ENCODE measurements around the gene LZTS3. TPM values are rescaled to one million over a fixed set of nuclear protein-coding genes. Genes with fewer than 3 reads are reported as not detected.

The LZTS3 gene
- total and polyA plus RNA-seq, 2 of the 8 experiments (the other 6 are each of a cell fraction or from before 2014, with no cell fraction given) = 31.8 to 33.5 TPM

- Histone ChIP-seq H3K79me1 (ENCODE audit: low read depth, low read length) (no peaks in the 10 kb centered on the region; the same call in 1 of the 2 replicates), H3K27me3 (replicated peaks in 1 of 4; ENCODE audit: control insufficient read depth in 3 of 4, extremely low read depth in 1 of 4, insufficient read depth in 3 of 4, low read length in 3 of 4) (no peaks in the 10 kb centered on the region), H4K91ac (replicated peaks; ENCODE audit: insufficient read length, low read length) (peak overlapping the region; percentile 85), H3K56ac (replicated peaks; ENCODE audit: insufficient read length, low read depth, low read length) (peak overlapping the region; percentile 84), H3K9ac (replicated peaks in 1 of 4; ENCODE audit: extremely low read depth in 1 of 4, low read depth in 3 of 4, low read length in 3 of 4) (peak overlapping the region; percentile 80 to 87 (median 86)), H2BK120ac (replicated peaks; ENCODE audit: low read depth, low read length) (peak overlapping the region; percentile 83), H3K14ac (ENCODE audit: insufficient read length) (peak overlapping the region; percentile 100), H3K18ac (ENCODE audit: extremely low read depth, low read length) (peak overlapping the region; percentile 91), H4K20me1 (replicated peaks in 1 of 2; ENCODE audit: control insufficient read depth in 1 of 2, insufficient read depth in 2 of 2, low read length in 2 of 2) (peaks cover 0 to 4% of the 10 kb centered on the region in 2 experiments), H4K8ac (ENCODE audit: extremely low read depth, insufficient read depth, low read length) (peak overlapping the region; percentile 88), H3K79me2 (ENCODE audit: control insufficient read depth in 1 of 2, insufficient read depth in 2 of 2, low read length in 2 of 2) (peaks cover 0 to 17% of the 10 kb centered on the region in 2 experiments; a peak in 2 of 4 replicates), H2BK5ac (ENCODE audit: low read depth, low read length) (peak overlapping the region; percentile 95), H3K27ac (ENCODE audit: low read depth, low read length) (peak overlapping the region; percentile 61), H3K23me2 (ENCODE audit: low read depth, low read length) (peaks cover 9% of the 10 kb centered on the region; the same call in 1 of the 2 replicates), H2BK20ac (ENCODE audit: low read length) (no peak overlapping the region), H2BK15ac (ENCODE audit: low read length) (peak overlapping the region; percentile 98), H3K4me1 (replicated peaks in 1 of 4; ENCODE audit: control insufficient read depth in 3 of 4, insufficient read depth in 4 of 4, low read length in 3 of 4) (peaks cover 4 to 21% (median 14%) of the 10 kb centered on the region in 4 experiments), H3K4me3 (ENCODE audit: extremely low read depth in 1 of 4, insufficient read depth in 2 of 4, low read depth in 3 of 4, low read length in 4 of 4) (peak overlapping the region; percentile 83 to 95 (median 91)), H2AFZ (ENCODE audit: low read length) (peak overlapping the region; percentile 80; the same call in 1 of the 2 replicates), H3K9me3 (ENCODE audit: insufficient read depth in 2 of 2, low read depth in 1 of 2, low read length in 1 of 2) (no peaks in the 10 kb centered on the region), H3K4ac (replicated peaks; ENCODE audit: insufficient read length, low read depth, low read length) (peak overlapping the region; percentile 97), H2BK12ac (ENCODE audit: low read depth, low read length) (peak overlapping the region; percentile 96), H3K36me3 (ENCODE audit: control insufficient read depth in 2 of 4, insufficient read depth in 4 of 4, low read length in 3 of 4) (no peaks in the 10 kb centered on the region; a peak in 1 of 8 replicates), H3K4me2 (ENCODE audit: insufficient read depth in 1 of 2, low read depth in 2 of 2, low read length in 2 of 2) (peak overlapping the region; percentile 73 to 77), H4K5ac (ENCODE audit: insufficient read length, low read depth, low read length) (peak overlapping the region; percentile 99), H3K23ac (ENCODE audit: insufficient read length) (no peak overlapping the region), H2AK5ac (ENCODE audit: low read depth, low read length) (no peak overlapping the region)
- 1% methylated on average over 51 of the region's 84 CpGs; no CpG with 5 or more reads in 1 of the 2 experiments for WGBS, 2 experiments (ENCODE audit: extremely low coverage in 1 of 2, insufficient coverage in 1 of 2, insufficient read length in 1 of 2, insufficient replicate concordance in 2 of 2, low coverage in 1 of 2, low lambda C conversion rate in 2 of 2, missing lambda C conversion rate in 1 of 2)
- DNase-seq (ENCODE audit: low read depth in 1 of 2, low spot score in 2 of 2) = peak; percentile 71 to 98
- ChIA-PET POLR2A (ENCODE audit: partially characterized antibody) (interaction anchor here (0.6 to 3.9 kb wide), 6 partner anchors 11 to 35 kb away, joined by 3 to 19 read pairs (median 6); partner anchors contain the start of genes FASTKD5, ITPA and UBOX5), CTCF (ENCODE audit: partially characterized antibody) (interaction anchor here (0.8 kb wide), 1 partner anchor 81 kb away, joined by 3 read pairs; no protein-coding TSS in a partner anchor)
- FAIRE-seq = no peak
- TF ChIP-seq USF2 (IDR thresholded peaks at IDR 0.05; ENCODE audit: low read length) (no peak), SP4 (IDR thresholded peaks at IDR 0.05; ENCODE audit: low read length) (peak; percentile 8; the same call in 1 of the 2 replicates), KDM5A (IDR thresholded peaks at IDR 0.05; ENCODE audit: low read length) (no peak), POLR2AphosphoS5 (IDR thresholded peaks at IDR 0.05; ENCODE audit: low read depth, low read length) (peak; percentile 62; the same call in 1 of the 2 replicates), GABPA (IDR thresholded peaks at IDR 0.05; ENCODE audit: borderline replicate concordance, insufficient read depth, low read length) (no peak; the same call in 1 of the 2 replicates), CTCF (IDR thresholded peaks at IDR 0.05; ENCODE audit: control extremely low read depth in 1 of 3, insufficient read depth in 1 of 3, low read depth in 1 of 3, low read length in 3 of 3) (peak; percentile 21 to 33 (median 30)), TAF7 (optimal IDR thresholded peaks at IDR 0.05; ENCODE audit: borderline replicate concordance, low read depth, low read length) (peak; percentile 11)
These were observed 477 bp upstream of the LZTS3 start for GRCh38 chr20:3173610-3174441.

All from H1 (cell line).